ENCODE measurements around the gene MRPS31.

GRCh38 chr13:40764587-40765403, 6.2 kb downstream of the MRPS31 start:
- no peak for TF ChIP-seq POLR2A (IDR thresholded peaks at IDR 0.05; ENCODE audit: low read depth, low read length)
- no peak for TF ChIP-seq POLR2AphosphoS5 (IDR thresholded peaks at IDR 0.05; ENCODE audit: low read depth, low read length)

All from GM12891 (cell line).